GM21360 (cell line): Measurements from ENCODE around the gene BORCS6.

ENCODE experiments used
- ATAC-seq: cut with Tn5 transposase; IDR thresholded peaks from one replicate; pipeline ENCODE4 v1.9.1; 2021; ENCODE audit warnings: mild to moderate bottlenecking, moderate library complexity; ENCODE audit not compliant: unreplicated experiment

The BORCS6 gene

GRCh38 chr17:8155996-8156245, 34.1 kb downstream of the BORCS6 start:
- ATAC-seq, result no peak

GRCh38 chr17:8155231-8155995, 34.6 kb downstream of the BORCS6 start:
- no peak for ATAC-seq

DNA sequence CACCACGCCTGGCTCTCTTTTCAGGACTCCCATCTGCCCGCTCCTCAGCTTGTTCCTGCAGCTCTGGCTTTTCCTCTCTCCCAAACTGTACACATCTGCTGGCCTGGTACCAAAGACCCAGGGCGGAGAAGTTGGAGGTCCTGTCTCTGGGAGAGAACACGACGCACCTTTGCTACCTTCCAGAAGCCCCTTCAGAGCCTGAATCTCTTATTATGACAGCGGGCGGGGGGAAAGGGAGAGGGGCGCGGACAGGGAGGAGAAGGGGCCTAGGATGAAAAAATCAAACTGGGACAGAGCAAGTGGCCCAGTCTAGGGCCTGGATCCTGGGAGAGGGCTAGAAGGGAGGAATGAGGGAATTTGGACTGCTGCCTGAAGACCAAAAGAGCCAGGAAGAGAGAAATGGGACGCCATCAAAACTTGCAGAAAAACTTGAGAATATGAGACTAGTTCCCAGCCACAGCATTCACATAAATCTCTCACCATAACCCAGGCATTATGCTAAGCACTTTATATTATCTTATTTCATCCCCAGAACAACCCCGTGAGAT, 35.3 kb downstream of the BORCS6 start:
- no peak for ATAC-seq

- ATAC-seq, result no peak
These were observed 35.9 kb downstream of the BORCS6 start for GRCh38 chr17:8153957-8154607.

DNA sequence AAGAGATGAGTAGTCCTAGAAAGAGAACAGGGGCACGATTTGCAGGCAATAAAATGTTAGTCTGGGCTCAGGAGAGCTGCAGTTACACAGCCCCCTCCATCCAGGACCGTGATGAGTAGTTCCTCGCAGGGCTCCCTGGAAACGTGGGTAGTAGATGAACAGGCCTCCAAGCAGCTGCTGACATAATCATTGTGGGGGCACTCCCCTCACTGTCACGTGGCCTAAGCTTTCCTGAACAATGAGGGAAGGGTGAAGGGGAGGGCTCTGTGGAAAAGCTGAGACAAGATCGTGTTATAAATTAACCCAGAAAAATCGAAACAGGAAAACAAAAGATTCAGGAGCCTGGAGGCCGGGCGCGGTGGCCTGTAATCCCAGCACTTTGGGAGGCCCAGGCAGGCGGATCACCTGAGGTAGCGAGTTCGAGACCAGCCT, 36.4 kb downstream of the BORCS6 start:
- no peak for ATAC-seq

DNA sequence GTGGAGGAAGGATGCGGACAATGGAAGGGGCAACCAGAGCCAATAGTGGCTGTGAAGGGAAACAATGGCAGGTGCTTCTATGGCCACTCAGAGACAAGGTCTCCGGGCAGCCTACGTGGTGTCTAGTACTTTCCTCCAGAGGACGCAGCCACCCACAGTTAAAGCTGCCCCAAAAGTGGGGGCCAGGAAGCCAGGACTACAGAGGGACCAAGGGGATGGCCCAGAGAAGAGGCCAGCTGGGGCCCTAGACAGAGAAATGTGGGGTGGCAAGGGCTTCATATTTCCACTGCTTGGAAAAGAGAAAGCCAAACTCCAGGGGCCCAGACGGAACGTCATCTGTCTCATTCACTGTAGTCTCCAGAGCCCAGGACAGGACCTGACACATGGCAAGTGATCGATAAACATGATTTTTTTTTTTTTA, 36.9 kb downstream of the BORCS6 start:
- ATAC-seq, result no peak

DNA sequence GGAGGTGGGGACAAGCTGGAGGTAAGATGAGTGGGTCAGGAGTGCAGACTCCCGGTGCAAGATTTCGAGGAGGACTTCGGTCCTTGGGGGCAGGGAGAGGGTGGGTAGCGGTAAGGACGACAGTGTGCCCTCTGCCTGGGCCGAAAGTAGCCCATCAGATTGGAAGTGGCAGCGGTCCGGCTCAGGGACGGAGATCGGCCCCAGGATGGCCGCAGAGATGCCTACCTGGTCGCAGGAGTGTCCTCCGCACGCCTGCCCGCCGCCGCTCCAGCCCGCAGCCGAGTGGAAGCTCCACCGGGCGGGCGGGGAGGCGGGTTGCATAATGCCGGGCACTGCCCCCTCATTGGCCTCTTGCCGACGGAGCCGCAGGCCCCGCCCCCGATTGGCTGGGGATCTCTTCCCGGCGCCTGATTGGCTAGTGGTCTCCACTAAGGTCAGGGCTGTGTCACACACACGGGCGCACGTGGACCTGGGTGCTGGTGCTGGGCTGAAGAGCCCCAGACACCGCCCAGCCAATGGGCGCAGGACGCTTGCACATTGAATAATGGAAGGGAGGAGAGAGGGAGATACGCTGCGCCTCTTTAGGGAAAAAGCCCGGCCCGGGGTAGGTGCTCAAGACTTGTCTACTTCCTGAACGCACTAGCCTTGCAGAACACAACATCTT, 37.7 kb downstream of the BORCS6 start, which contains the start of gene PER1:
TSS of gene PER1 (minus strand) at position 293 of the 664 bp plus-strand sequence. CDS start 1,698 bp downstream, outside the sequence.
- ATAC-seq, result no peak

DNA sequence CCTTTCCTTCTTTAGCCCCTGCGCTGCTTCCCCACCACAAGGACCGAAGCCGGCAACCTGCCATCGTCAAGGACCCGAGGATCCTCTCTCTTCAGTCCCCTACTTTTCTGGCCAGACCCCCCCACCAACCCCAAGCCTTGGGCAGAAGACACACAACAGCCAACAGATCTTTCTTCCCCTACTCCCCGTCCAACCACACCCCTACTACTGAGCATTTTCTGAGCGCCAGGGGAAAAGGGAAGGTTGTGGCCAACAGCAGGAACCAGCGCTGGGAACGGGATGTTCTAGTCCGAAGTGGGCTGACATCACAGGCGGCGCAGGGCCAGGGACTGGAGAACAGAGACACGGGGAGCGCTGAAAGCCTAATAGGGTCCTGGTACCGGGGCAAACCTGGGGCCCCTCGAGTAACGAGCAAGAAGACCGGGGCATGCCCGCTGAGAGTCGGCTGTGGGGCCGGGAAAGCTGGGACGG, 38.3 kb downstream of the BORCS6 start:
- no peak for ATAC-seq

DNA sequence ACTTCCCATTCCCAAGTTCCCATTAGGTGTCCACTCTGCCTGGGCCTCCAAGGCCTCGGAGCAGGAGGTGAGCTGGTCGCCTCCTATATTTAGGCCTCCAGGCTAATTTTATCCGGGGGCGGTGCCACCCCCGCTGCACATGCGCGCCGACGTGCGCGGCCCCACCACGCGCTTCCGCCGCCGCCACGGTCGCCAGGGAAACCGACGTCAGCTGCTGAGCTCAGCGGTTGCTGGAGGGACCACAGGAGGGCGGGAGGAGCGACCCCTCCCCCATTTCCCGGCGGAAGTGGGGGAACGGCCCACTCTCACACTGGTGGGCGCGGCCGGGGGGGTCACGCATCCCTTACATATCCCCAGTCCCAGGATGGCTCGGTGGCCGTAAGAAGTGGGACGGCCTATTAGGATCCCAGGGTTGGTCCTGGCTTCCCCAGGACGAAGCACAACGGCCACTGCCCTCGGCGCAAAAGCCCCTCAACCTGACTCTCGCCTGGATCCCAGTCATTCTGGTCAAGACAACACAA, 38.8 kb downstream of the BORCS6 start:
- ATAC-seq, result peak; percentile 32

GRCh38 chr17:8150194-8151119, 39.5 kb downstream of the BORCS6 start:
- ATAC-seq, result no peak

DNA sequence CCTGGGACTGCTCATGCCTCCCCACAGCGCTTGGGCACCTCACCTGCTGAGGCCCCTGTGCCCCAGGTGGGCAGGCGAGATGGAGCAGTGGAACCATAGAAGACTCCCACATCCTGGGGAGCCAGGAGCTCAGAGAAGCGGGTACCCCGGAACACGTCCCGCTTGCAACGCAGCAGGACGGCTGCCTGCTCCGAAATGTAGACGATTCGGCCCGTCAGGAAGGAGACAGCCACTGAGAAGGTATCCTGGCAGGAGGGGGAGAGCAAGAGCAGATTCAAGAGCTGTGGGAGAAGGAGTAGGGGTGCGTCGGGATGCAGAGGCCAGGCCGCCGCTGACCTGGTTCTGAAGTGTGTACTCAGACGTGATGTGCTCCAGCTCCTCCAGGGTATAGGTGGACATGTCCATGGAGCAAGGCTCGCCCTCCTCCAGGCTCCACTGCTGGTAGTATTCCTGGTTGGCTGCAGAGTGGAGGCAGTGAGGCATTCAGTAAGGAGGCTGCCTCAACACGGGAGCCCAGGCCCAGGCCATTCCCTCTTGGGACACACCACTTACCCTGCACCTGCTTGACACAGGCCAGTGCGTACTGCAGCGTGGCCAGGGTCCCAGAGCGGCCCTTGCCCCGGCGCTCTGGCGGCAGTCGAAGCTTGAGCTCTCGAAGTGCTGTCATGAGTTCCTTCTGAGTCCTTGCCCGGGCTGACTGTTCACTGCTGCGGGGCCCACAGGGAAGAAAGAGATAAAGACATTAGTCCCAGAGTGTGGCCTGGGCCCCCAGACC, 40.4 kb downstream of the BORCS6 start:
- no peak for ATAC-seq

DNA sequence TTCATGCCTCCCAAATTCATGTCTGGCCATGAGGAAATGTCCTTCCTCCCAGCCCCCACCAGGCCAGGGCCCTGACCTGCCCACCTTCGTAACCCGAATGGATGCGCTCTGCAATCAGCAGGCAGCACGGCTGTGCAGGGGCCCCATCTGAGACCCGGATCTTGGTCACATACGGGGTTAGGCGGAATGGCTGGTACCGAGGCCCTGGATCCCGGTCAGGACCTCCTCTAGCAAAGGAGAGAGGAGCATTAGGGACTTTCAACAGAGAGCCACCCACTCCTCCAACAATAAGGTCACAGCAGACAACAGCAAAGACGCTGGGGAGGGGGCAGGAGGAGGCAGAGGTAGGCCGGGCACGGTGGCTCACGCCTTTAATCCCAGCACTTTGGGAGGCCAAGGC, 41.4 kb downstream of the BORCS6 start:
- ATAC-seq, result no peak

DNA sequence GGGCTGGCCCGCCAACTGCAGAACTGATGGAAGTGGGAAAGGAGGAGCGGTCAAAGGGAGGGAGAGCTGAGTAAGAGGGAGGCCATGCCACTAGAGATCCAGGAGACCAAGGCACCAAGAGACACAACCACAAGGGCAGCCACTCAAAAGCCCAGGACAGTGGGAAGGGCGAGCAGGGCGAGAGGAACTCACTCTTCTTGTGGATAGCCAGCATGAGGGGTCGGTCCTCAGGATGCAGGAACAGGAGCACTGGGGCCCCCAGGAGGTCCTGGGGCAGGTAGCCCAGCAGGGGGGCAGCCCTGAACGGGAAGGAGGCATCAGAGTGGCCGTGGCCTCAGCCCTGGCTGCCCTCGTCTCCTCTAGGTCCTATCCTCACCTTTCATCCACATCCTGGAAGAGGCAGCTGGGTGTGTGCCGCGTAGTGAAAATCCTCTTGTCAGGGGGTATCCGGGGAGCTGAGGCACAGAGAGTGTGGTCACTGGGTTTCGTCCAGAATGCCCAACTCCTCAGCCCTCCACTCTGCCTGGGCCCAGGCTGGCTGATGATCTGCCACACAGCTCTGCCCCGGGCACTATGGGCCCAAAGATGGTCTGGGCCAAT, 42.1 kb downstream of the BORCS6 start:
- no peak for ATAC-seq

- ATAC-seq, result no peak
These were observed 42.7 kb downstream of the BORCS6 start for GRCh38 chr17:8147141-8147804.

GRCh38 chr17:8146381-8147140, 43.4 kb downstream of the BORCS6 start:
- ATAC-seq, result no peak

DNA sequence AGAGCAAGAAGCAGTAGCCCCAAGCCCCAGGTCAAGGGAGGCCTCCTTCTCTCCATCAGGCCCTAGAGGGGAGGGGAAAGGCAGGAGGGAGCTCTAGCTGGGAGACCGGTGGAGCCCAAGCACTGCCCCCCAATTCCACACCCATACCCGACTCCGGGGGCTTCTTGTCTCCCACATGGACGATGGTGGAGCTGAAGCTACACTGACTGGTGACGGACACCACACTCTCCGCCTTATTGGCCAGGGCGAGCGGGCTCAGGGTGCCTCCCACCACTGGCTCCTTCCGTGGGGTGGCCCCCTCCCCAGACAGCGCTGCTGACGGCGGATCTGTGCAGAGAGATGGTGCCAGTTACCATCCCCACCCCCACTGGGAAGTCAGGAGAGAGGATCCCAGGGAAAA, 44.2 kb downstream of the BORCS6 start:
- no peak for ATAC-seq

DNA sequence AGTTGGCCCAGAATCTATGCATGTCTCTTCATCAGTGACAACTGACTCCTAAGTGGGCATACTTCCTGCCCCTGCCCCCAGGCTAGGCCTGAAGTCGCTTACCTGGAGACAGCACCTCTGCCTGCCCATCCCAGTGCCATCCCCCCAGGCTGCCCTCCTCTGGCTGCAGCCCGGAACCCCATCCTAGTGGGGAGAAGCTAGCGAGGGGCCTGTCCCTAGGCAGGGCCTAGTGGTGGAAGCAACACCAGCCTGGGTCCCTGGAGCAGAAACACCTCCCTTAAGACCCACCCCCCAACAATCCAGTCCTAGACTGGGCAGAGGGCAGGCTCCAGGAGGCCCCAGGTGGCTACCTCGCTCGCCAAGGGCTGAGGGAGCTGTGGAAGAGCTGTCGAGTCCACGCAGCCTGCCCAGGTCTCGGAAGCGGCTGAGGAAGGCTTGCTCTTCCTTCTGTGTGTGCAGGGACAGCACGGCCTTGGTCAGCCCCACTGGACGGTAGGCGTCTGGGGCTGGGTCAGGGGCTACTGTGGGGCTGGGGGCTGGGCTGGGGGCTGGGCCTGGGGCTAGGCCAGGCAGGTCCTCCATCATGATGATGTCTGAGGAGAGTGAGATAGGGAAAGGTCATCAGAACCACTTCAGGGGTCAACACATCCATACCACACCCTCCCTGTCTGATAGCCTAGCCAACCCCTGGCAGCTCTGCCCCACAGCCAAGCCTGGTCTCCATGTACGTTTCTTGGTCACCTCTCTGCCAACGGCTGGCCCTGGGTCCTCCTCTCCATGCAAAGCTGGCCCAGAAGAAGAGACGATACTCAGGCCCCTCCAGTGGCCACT, 45.4 kb downstream of the BORCS6 start:
- ATAC-seq, result no peak
